Left ventricle myocardium superior (tissue), 1 donor: ENCODE results near the gene MYO7B. TPM values are rescaled to one million over a fixed set of nuclear protein-coding genes. Genes with fewer than 3 reads are reported as not detected.

Experiments used
- ATAC-seq: fragments of 200-7000 bp; cut with Tn5 transposase; one replicate; pipeline ENCODE4 v1.9.1; 2020; ENCODE audit warnings: mild to moderate bottlenecking, moderate library complexity
- DNase-seq: peaks from one replicate; pipeline ENCODE4 v3.0.0-alpha.2; 2020
- intact Hi-C: fragments of 100-400 bp; cut with micrococcal nuclease; formaldehyde crosslinking; loops from one replicate; pipeline ENCODE4 v1.11.0; 2022
- total RNA-seq: library from RNA; stranded (reverse); fragmentation: NEBNext Ultra II Directional; extraction: Animal tissue kit (Norgen Biotek cat#: 25700); gene quantifications from one replicate; pipeline ENCODE4 v1.2.1, GENCODE V29; 2021
- donor health status: DM: no; HTN: yes; CAD: no; lungs with severe emphysema.

MYO7B gene
- total RNA-seq, 1 donor from 2014 or later: 0.42 TPM

- peak; percentile 38 for DNase-seq
- intact Hi-C loops: no loop called here
- ATAC-seq: no peak
Observed at GRCh38 chr2:127640082-127641072, 104.9 kb downstream of the MYO7B start.

DNA sequence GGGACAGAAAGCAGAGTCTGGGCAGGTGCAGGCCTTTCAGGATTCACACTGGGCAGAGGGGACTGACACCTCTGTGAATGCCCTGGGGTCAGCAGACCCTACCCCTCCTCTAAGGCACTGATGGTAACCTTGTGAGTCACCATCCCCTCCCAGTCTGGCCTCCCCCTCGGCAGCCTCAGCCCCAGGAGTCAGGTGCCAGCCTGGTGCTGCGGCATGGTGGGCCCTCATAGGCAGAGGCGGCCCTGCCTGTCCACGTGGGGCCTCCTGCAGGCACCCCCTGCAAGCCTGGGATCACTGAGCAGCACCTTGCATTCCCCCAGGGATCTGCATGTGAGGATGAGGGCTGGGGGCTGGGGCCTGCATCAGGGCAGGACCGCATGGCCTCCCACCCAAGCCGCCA is 105.7 kb downstream of the MYO7B start:
- peak; percentile 30 for DNase-seq
- no peak for ATAC-seq
- intact Hi-C loops: no loop called here

DNA sequence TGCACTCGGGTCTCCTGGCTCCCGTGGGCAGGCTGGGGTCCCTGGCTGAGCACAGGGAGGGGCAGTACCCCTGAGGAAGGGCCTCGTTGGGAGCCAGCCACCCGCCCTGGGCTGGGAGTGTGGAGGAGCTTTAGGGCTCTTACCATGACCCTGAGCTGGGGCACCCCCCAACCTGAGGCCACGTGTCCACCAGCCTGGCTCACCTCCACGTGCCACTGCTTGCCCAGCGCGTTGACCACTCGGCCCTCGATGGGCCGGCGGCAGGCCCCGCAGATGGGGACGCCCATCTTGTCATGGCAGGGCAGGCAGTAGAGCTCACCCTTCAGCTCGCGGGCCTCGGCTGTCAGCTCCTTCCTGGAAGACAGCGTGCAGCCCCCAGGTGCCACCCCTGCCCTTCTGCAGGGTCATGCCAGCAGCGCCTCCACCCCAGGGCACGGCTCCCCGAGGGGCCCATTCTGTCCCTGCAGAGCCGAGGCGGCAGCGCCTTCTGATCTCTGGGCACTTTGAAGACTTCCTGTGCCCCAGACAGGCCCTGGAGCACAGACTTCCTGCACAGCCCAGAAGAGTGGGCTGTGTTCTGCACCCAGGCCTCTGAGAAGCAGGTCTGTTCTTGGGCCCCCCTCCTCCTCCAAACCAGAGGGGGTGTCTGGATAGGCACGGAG is 106.5 kb downstream of the MYO7B start:
- intact Hi-C loops: no loop called here
- DNase-seq: peak; percentile 35
- no peak for ATAC-seq

DNA sequence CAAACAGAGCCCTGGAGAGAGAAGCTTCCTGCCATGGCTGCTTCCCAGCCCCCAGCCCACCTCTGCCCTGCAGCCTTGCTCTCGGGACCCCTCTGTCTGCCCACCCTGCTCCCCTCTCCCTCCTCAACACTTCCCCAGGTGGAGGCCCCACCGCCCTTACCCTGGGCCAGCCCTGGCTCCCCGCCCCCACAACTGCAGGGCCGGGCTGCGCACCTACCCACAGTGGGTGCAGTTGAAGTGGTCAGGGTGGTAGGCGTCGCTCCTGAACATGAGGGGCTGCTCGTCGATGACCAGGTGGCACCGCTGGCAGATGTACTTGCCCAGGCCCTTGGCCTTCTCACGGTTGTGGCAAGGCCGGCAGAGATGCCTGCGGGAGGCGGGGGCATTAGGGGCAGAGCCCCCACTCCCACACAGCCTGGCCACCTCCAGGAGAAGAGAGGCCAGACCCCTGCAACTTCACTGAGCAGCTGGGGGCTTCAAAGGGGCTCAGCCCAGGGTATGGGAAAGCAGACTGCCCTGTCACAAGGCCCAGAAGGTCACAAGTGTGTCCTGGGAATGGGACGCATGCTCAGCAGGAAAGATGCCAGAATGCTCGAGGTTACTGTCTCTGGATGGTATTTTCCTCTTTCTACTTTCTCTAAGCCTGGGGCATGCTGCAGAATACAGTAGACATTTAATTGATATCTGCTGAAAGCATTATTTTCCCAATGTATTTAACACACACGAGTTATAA is 107.4 kb downstream of the MYO7B start:
- DNase-seq: peak; percentile 29
- peak; percentile 3 for ATAC-seq
- intact Hi-C loops: no loop called here

- DNase-seq (peak; percentile 21), ATAC-seq (no peak)
- intact Hi-C loops: no loop called here
Observed at GRCh38 chr2:127643439-127644065, 108.1 kb downstream of the MYO7B start.

- DNase-seq: peak; percentile 29
- ATAC-seq: no peak
- intact Hi-C loops: no loop called here
Observed at GRCh38 chr2:127644066-127645025, 108.9 kb downstream of the MYO7B start.

GRCh38 chr2:127645026-127645394 is 109.5 kb downstream of the MYO7B start:
- DNase-seq (no peak), ATAC-seq (no peak)
- intact Hi-C loops: no loop called here

- no peak for ATAC-seq
- intact Hi-C loops: no loop called here
Observed at GRCh38 chr2:127645395-127646291, 110.2 kb downstream of the MYO7B start, which contains the start of gene GPR17. Gene GPR17 (plus strand): TSS chr2:127646153. CDS start chr2:127650736, 4,583 bp downstream.

DNA sequence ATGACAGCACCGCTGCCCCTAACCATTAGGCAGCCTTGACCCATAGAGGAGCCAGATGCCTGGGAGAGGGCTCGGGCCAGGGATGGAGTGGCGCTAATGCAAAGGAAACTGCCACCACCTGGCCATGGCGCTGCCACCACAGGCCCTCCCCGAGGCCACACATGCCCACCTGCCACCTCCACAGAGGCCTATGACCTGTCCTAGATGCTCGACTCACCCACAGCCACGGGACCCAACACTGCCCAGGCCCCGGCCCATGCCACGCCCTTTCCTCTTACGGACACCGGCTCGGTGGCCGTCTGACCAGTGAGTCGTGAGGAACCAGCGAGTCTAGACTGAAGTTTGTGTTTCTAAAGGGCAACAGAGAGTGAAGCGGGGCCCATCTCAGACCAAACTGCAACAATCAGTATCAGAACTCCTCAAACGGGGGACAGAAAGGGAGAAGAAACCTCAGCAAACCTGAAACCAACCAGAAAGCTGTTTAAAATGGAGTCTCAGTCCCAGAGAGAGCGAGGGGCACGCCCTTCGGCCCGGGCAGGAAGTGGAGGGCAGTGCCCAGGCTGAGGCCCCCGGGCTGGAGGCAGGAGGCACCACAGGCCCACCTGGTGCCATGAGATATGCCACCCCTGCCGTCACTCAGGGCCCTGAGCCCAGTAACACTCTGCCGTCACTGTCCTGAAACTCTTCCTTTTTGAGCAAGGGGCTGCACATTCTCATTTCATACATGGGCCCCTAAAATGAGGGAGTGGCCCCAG is 111.2 kb downstream of the MYO7B start:
- intact Hi-C loops: no loop called here
- ATAC-seq: no peak

More at GRCh38 chr2:127645395-127646291, 110.2 kb downstream of the MYO7B start, which contains the start of gene GPR17:
- peak; percentile 26 for DNase-seq

DNA sequence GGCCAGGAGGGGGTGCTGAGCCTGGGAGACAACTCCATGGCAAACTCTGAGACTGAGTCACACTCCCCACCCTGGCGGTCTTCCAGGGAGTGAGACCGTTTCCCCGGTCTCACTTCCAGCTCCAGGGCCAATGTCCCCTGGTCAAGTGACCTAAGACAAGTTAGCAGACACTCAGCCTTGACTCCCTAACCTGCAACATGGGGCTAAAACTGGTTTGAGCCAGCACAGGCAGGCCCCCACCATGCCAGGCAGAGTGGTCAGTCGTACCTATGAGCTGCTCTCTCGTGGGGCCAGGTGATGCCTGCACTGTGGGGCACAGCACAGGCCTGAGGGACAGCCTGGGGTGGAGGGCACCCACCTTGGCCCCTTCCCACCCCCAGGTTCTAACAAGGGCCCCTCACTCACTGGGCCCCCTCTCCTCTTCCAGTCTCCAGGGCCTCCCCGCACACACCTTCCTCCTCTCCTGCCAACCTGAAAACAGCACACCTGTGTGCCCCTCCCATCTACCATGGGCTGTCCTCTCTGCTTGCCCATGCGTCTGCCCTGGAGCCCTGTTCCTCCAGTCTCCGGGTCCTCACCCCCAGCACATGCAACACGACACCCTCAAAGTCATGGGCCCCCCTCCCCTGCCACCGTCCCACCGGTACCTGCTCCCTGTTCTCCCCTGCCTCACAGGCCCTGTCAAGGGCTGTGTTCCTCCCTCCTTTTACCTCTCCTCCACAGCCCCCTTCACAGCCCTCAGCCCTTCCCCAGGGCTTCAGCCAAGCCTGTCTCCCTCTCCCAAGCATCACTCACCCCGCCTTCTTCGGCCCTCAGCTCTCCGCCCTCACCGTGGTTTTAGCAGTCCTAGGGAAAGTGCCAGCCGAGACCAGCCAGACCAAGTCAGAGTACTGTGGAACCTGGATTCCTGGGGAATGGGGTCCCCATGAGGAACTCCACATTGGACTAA is 112.0 kb downstream of the MYO7B start:
- DNase-seq (peak; percentile 53), ATAC-seq (no peak)
- intact Hi-C loops: no loop called here

More for the DNA sequence above, 111.2 kb downstream of the MYO7B start:
- DNase-seq: peak; percentile 34

DNA sequence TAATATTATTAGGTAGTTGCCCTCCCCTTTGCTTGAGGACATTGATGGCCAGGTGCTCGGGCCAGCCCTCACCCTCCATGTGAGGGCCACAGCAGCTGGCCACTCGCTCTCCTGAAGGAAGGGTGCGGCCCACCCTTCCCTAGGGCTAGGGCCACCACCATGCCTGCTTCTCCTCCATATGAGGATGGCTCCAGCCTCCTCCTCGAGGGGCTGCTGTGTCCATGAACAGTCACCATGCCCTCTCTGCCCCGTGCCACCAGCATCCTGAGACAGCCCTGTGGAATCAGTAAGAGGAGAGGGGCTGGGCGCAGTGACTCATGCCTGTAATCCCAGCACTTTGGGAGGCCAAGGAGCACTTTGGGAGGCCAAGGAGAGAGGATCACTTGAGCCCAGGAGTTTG is 112.8 kb downstream of the MYO7B start:
- intact Hi-C loops: no loop called here
- DNase-seq (peak; percentile 17), ATAC-seq (no peak)

DNA sequence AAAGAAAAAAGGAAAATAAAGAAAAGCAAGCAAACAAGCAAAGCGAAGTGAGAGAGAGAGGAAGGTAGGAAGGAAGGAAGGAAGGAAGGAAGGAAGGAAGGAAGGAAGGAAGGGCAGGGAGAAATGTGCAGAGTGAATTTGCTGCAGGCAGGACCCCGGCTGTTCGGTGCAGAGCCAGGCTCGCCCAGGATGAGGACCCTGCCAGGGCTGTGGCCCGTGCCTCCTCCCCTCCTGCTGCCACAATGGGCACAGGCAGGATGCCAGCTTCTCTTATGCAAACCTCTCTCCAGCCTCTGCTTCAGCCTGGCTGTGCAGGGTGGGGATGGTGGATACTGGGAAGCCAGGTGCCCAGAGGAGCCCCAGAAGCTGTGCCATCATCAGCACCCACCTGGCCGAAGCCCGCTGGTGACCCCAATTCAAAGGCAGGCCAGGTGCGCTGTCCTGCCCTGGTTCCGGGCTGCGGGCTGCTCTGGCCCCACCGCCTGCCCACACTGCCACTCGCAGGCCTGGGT is 113.7 kb downstream of the MYO7B start:
- peak; percentile 65 for DNase-seq

GRCh38 chr2:127649684-127650040 is 114.2 kb downstream of the MYO7B start:
- ATAC-seq: peak; percentile 24
- intact Hi-C loops: no loop called here
- DNase-seq: peak; percentile 67

More for the DNA sequence above, 113.7 kb downstream of the MYO7B start:
- peak; percentile 18 for ATAC-seq
- intact Hi-C loops: no loop called here

- DNase-seq (peak; percentile 31), ATAC-seq (no peak)
- intact Hi-C loops: no loop called here
Observed at GRCh38 chr2:127650041-127650784, 114.7 kb downstream of the MYO7B start.
